ENCODE data around the gene HMCN2. TPM values are rescaled to one million over a fixed set of nuclear protein-coding genes. Genes with fewer than 3 reads are reported as not detected.

The HMCN2 gene
- total and polyA plus RNA-seq, 2 donors (not counting 3 experiments of a cell fraction or from before 2014, with no cell fraction given): 0.04 to 0.24 TPM

DNA sequence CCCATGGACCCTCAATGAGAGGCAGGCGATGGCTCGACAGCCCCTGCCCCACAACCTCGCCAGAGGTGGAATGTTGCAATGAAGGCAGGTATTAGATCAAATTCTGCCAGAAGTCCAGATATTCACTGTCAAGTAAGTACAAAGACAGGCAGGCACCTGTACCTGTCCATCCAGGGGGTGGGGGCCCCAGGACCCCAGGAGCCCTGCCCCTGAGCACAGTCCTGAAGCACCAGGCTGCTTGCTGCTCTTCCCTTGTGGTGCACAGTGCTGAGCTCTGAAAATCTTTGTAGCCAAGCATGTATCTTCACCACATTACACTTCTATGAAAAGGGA is 26.2 kb upstream of the HMCN2 start:
- Histone ChIP-seq H3K27me3 (ENCODE audit: control insufficient read depth in 2 of 2, insufficient read depth in 2 of 2, low read length in 2 of 2) (no peaks in the 10 kb centered on the region), H3K9ac (replicated peaks; ENCODE audit: extremely low read depth, insufficient read depth, low read length) (no peak overlapping the region), H3K36me3 (ENCODE audit: control insufficient read depth in 2 of 2, extremely low read depth in 1 of 2, insufficient read depth in 2 of 2, low read length in 2 of 2) (peaks cover 0 to 4% of the 10 kb centered on the region in 2 experiments), H3K4me1 (ENCODE audit: control insufficient read depth, extremely low read depth, insufficient read depth, low read length) (peaks cover 7% of the 10 kb centered on the region), H3K79me2 (ENCODE audit: control insufficient read depth, insufficient read depth, low read length) (no peaks in the 10 kb centered on the region), H3K4me2 (ENCODE audit: insufficient read depth, low read length) (no peak overlapping the region), H3K4me3 (replicated peaks in 1 of 3; ENCODE audit: insufficient read depth in 1 of 3, low read depth in 1 of 3, low read length in 3 of 3) (no peak overlapping the region), H4K20me1 (replicated peaks; ENCODE audit: control insufficient read depth, extremely low read depth, insufficient read depth, low read length) (no peaks in the 10 kb centered on the region), H3K9me3 (replicated peaks; ENCODE audit: control insufficient read depth, insufficient read depth, low read length) (no peaks in the 10 kb centered on the region), H2AFZ (ENCODE audit: low read depth, low read length) (no peak overlapping the region), H3K9me1 (replicated peaks; ENCODE audit: control insufficient read depth, extremely low read depth, insufficient read depth, low read length) (no peaks in the 10 kb centered on the region), H3K27ac (ENCODE audit: insufficient read depth, low read depth, low read length) (no peak overlapping the region)
- ChIA-PET POLR2A (no interaction called here), CTCF (interaction anchor here (1.7 kb wide), 1 partner anchor 132 kb away, joined by 8 read pairs; no protein-coding TSS in a partner anchor)
- TF ChIP-seq, protein P1, sequence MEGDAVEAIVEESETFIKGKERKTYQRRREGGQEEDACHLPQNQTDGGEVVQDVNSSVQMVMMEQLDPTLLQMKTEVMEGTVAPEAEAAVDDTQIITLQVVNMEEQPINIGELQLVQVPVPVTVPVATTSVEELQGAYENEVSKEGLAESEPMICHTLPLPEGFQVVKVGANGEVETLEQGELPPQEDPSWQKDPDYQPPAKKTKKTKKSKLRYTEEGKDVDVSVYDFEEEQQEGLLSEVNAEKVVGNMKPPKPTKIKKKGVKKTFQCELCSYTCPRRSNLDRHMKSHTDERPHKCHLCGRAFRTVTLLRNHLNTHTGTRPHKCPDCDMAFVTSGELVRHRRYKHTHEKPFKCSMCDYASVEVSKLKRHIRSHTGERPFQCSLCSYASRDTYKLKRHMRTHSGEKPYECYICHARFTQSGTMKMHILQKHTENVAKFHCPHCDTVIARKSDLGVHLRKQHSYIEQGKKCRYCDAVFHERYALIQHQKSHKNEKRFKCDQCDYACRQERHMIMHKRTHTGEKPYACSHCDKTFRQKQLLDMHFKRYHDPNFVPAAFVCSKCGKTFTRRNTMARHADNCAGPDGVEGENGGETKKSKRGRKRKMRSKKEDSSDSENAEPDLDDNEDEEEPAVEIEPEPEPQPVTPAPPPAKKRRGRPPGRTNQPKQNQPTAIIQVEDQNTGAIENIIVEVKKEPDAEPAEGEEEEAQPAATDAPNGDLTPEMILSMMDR (IDR thresholded peaks at IDR 0.05; ENCODE audit: extremely low read depth in 1 of 2, insufficient read depth in 1 of 2, low read depth in 1 of 2, low read length in 2 of 2): no peak
- no peak for TF ChIP-seq POLR2A (IDR thresholded peaks at IDR 0.05; ENCODE audit: low read depth, low read length)
- no peak for TF ChIP-seq EZH2 (IDR thresholded peaks at IDR 0.05; ENCODE audit: borderline replicate concordance, low read depth, low read length, severe bottlenecking)
- no peak for TF ChIP-seq JUN (IDR thresholded peaks at IDR 0.05; ENCODE audit: borderline replicate concordance, insufficient read depth, insufficient read length, low read depth)
- TF ChIP-seq, protein P2, sequence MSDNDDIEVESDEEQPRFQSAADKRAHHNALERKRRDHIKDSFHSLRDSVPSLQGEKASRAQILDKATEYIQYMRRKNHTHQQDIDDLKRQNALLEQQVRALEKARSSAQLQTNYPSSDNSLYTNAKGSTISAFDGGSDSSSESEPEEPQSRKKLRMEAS (IDR thresholded peaks at IDR 0.05; ENCODE audit: insufficient read depth, insufficient read length): no peak
- TF ChIP-seq FOS (IDR thresholded peaks at IDR 0.05; ENCODE audit: borderline replicate concordance, insufficient read depth, low read length): no peak
- intact Hi-C loops (cut with micrococcal nuclease) (loop anchor here (10.0 kb wide), 1 partner anchor 355 kb away; no protein-coding TSS in a partner anchor), dilution Hi-C loops (cut with MboI; ENCODE audit: extremely low pct_ligation_motif_present, low sequenced_read_pairs) (no loop called here)
- DNase-seq (ENCODE audit: low read depth, low spot score) (no peak), FAIRE-seq (no peak)
- BruUV-seq (replicated peaks): no TSS peak
